Endothelial cell of umbilical vein (primary cell): Measurements from ENCODE around the gene MPP4. TPM values are rescaled to one million over a fixed set of nuclear protein-coding genes. Genes with fewer than 3 reads are reported as not detected.

Experiments
- BruUV-seq: library from RNA; stranded (reverse); fragments of 400-500 nt; replicated peaks from 2 replicates; lab custom pipeline; 2021; lab: Mats Ljungman, UMichigan
- CTCF ChIA-PET: fragments of 300-600, 350-600 bp; sonication (Branson Sonifier 250); formaldehyde crosslinking; loops from one replicate; lab custom pipeline; 2021; ENCODE audit warnings: antibody characterized with exemption, inconsistent platforms; lab: Charles Lee
- POLR2A ChIA-PET: fragments of 300-600, 350-600 bp; sonication (Branson Sonifier 250); formaldehyde crosslinking; loops from one replicate; lab custom pipeline; 2021; ENCODE audit warnings: antibody characterized with exemption, inconsistent platforms; lab: Charles Lee
- DNase-seq: peaks from one replicate; pipeline ENCODE4 v3.0.0-alpha.2; 2011; ENCODE audit warnings: low read depth, low spot score
- FAIRE-seq: peaks from 2 replicates; lab custom pipeline; 2011; peaks lifted over from hg19 to GRCh38; lab: Jason Lieb, UNC
- H2AFZ ChIP-seq: 2 replicates; pipeline ENCODE4 v1.6.0; 2012; ENCODE audit warnings: low read depth, low read length, control low read depth, inconsistent platforms
- H3K27ac ChIP-seq: 2 replicates; pipeline ENCODE4 v1.5.1; 2011; ENCODE audit warnings: low read depth, mild to moderate bottlenecking, control low read depth, low read length, moderate library complexity; ENCODE audit not compliant: insufficient read depth
- H3K27me3 ChIP-seq, 2 experiments: 2 replicates each; pipeline versions ENCODE4 v1.6.0 to v1.6.1; 2011; ENCODE audit warnings: low read length in 2 of 2, mixed read lengths in 1 of 2; ENCODE audit not compliant: control insufficient read depth in 2 of 2, insufficient read depth in 2 of 2
- H3K36me3 ChIP-seq, 2 experiments: 2 replicates in 1 of 2; 3 replicates in 1 of 2; pipeline ENCODE4 v1.5.1; 2011; ENCODE audit warnings: low read length in 2 of 2, mild to moderate bottlenecking in 1 of 2, moderate library complexity in 1 of 2; ENCODE audit not compliant: control insufficient read depth in 2 of 2, insufficient read depth in 2 of 2; ENCODE audit errors: extremely low read depth in 1 of 2
- H3K4me1 ChIP-seq: 3 replicates; pipeline ENCODE4 v1.5.1; 2011; ENCODE audit warnings: mild to moderate bottlenecking, low read length; ENCODE audit not compliant: control insufficient read depth, insufficient read depth; ENCODE audit errors: extremely low read depth
- H3K4me2 ChIP-seq: 2 replicates; pipeline ENCODE4 v1.6.1; 2011; ENCODE audit warnings: low read length, control low read depth, mixed read lengths; ENCODE audit not compliant: insufficient read depth
- H3K4me3 ChIP-seq, 3 experiments: fragments of 200-600 bp in 1 of 3; sonication (generic), shearing (Covaris generic) in 1 of 3; replicated peaks in 1 of 3; 2 replicates each; pipeline ENCODE4 v1.5.1; 2011 to 2016; ENCODE audit warnings: control low read depth in 3 of 3, low read length in 3 of 3, mild to moderate bottlenecking in 2 of 3, inconsistent platforms in 1 of 3, low read depth in 1 of 3, moderate library complexity in 1 of 3; ENCODE audit not compliant: insufficient read depth in 1 of 3
- H3K79me2 ChIP-seq: 2 replicates; pipeline ENCODE4 v1.6.0; 2012; ENCODE audit warnings: low read length, inconsistent platforms; ENCODE audit not compliant: control insufficient read depth, insufficient read depth
- H3K9ac ChIP-seq: replicated peaks from 2 replicates; pipeline ENCODE3; 2011; ENCODE audit warnings: low read length, control low read depth; ENCODE audit not compliant: insufficient read depth; ENCODE audit errors: extremely low read depth
- H3K9me1 ChIP-seq: replicated peaks from 3 replicates; pipeline ENCODE4 v1.6.0; 2011; ENCODE audit warnings: mild to moderate bottlenecking, low read length; ENCODE audit not compliant: control insufficient read depth, insufficient read depth; ENCODE audit errors: extremely low read depth
- H3K9me3 ChIP-seq: replicated peaks from 2 replicates; pipeline ENCODE4 v1.5.1; 2012; ENCODE audit warnings: low read length, inconsistent platforms; ENCODE audit not compliant: control insufficient read depth, insufficient read depth
- H4K20me1 ChIP-seq: replicated peaks from 2 replicates; pipeline ENCODE3; 2011; ENCODE audit warnings: mild to moderate bottlenecking, low read length; ENCODE audit not compliant: control insufficient read depth, insufficient read depth; ENCODE audit errors: extremely low read depth
- EZH2 ChIP-seq: IDR thresholded peaks from 2 replicates; pipeline ENCODE4 v1.6.1; 2012; ENCODE audit warnings: borderline replicate concordance, low read depth, mild to moderate bottlenecking, moderate library complexity, low read length, inconsistent platforms; ENCODE audit not compliant: severe bottlenecking
- FOS ChIP-seq: IDR thresholded peaks from 2 replicates; pipeline ENCODE4 v1.6.1; 2011; ENCODE audit warnings: mild to moderate bottlenecking, low read length, moderate library complexity, borderline replicate concordance; ENCODE audit not compliant: insufficient read depth
- JUN ChIP-seq: IDR thresholded peaks from 2 replicates; pipeline ENCODE4 v1.6.1; 2011; ENCODE audit warnings: borderline replicate concordance, low read depth; ENCODE audit not compliant: insufficient read length, insufficient read depth
- MYC ChIP-seq: IDR thresholded peaks from one replicate; pipeline ENCODE4 v1.6.1; 2011; ENCODE audit warnings: mild to moderate bottlenecking, low read depth, low read length
- POLR2A ChIP-seq: IDR thresholded peaks from 2 replicates; pipeline ENCODE4 v1.6.1; 2012; ENCODE audit warnings: low read depth, mild to moderate bottlenecking, control low read depth, low read length
- POLR2AphosphoS5 ChIP-seq: IDR thresholded peaks from 2 replicates; pipeline ENCODE4 v1.6.1; 2012; ENCODE audit warnings: low read depth, mild to moderate bottlenecking, control low read depth, low read length, moderate library complexity; ENCODE audit not compliant: insufficient read depth
- dilution Hi-C: fragments of 300-500 bp; cut with MboI; formaldehyde crosslinking; loops from one replicate; pipeline ENCODE4 v1.15.0; 2019; ENCODE audit warnings: low sequenced_read_pairs; ENCODE audit not compliant: extremely low pct_ligation_motif_present
- intact Hi-C: fragments of 100-400 bp; cut with micrococcal nuclease; formaldehyde crosslinking; loops from one replicate; pipeline ENCODE4 v1.10.0; 2022
- polyA plus RNA-seq, 4 experiments: library from polyadenylated mRNA; depleted of rRNA in 3 of 4; stranded (reverse) in 3 of 4; unstranded in 1 of 4; fragments of >200 nt; gene quantifications; 2 replicates each; pipeline versions ENCODE4 v1.2.1 to v1.2.3, GENCODE V29; 2011 to 2012; ENCODE audit warnings: missing spikeins in 1 of 4
- total RNA-seq: library from RNA; stranded (reverse); gene quantifications from 2 replicates; pipeline ENCODE4 v1.2.3, GENCODE V29; 2021
- TF ChIP-seq, protein P1 (sequence below), 2 donors: IDR thresholded peaks; 1 replicate in 1 of 2; 2 replicates in 1 of 2; pipeline ENCODE4 v1.5.1; 2011; ENCODE audit warnings: low read length in 2 of 2, mild to moderate bottlenecking in 2 of 2, moderate library complexity in 2 of 2, control low read depth in 1 of 2, inconsistent platforms in 1 of 2, low read depth in 1 of 2; ENCODE audit not compliant: insufficient read depth in 1 of 2; ENCODE audit errors: extremely low read depth in 1 of 2
- TF ChIP-seq, protein P2 (sequence below): IDR thresholded peaks from 2 replicates; pipeline ENCODE4 v1.6.1; 2011; ENCODE audit not compliant: insufficient read depth, insufficient read length

The MPP4 gene
- total and polyA plus RNA-seq, 2 donors (not counting 3 experiments of a cell fraction or from before 2014, with no cell fraction given), result 5.6 to 7.6 TPM

DNA sequence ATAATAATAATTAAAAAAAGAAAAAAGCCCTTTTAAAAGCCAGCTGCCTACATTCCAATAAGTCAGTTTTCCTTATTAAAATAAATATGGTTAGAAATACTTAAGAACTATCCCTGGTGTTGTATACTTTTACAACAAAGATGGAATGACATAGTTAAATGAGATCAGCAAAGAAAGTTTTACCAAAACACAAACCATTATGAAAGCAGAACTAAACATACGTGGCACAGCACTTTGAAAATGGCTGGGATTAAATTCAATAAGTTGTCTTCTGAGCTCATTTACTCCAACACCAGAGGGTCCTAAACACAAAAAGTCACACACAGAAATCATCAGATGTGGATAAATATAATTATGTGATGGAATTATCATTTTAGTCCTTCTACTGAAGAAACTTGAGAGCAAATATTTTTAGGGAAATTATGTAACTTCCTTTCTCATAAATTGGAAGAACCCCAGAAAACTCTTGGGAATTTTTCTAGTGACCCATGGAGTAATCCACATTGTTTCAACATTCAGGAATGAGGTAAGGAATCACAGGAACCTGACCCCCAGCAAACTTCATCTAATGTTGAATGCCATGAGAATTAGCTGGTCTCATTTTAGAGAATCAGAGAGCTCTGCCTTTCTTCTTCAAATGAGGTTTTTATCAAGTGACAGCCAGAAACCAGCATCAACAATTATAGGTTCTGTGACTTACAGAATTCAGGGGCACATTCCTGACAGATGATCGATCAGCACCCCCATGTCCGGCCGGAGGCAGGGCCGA lies 43.6 kb downstream of the MPP4 start:
- intact Hi-C loops, result loop anchor here (1.0 kb wide), 2 partner anchors 11 to 42 kb away; partner anchors contain the start of gene TMEM237
- no peak for TF ChIP-seq MYC
- TF ChIP-seq, protein P1, sequence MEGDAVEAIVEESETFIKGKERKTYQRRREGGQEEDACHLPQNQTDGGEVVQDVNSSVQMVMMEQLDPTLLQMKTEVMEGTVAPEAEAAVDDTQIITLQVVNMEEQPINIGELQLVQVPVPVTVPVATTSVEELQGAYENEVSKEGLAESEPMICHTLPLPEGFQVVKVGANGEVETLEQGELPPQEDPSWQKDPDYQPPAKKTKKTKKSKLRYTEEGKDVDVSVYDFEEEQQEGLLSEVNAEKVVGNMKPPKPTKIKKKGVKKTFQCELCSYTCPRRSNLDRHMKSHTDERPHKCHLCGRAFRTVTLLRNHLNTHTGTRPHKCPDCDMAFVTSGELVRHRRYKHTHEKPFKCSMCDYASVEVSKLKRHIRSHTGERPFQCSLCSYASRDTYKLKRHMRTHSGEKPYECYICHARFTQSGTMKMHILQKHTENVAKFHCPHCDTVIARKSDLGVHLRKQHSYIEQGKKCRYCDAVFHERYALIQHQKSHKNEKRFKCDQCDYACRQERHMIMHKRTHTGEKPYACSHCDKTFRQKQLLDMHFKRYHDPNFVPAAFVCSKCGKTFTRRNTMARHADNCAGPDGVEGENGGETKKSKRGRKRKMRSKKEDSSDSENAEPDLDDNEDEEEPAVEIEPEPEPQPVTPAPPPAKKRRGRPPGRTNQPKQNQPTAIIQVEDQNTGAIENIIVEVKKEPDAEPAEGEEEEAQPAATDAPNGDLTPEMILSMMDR (IDR thresholded peaks at IDR 0.05; ENCODE audit: extremely low read depth in 1 of 2, insufficient read depth in 1 of 2, low read depth in 1 of 2, low read length in 2 of 2), result no peak
- TF ChIP-seq POLR2AphosphoS5, result peak; percentile 22
- peak; percentile 30 for TF ChIP-seq POLR2A
- peak; percentile 68 for TF ChIP-seq JUN
- no peak for TF ChIP-seq EZH2
- peak; percentile 6 for TF ChIP-seq FOS
- TF ChIP-seq, protein P2, sequence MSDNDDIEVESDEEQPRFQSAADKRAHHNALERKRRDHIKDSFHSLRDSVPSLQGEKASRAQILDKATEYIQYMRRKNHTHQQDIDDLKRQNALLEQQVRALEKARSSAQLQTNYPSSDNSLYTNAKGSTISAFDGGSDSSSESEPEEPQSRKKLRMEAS, result no peak
- TSS peak; percentile 65 for BruUV-seq
- FAIRE-seq (peak; percentile 69), DNase-seq (peak; percentile 89)
- Histone ChIP-seq H3K27me3 (no peaks in the 10 kb centered on the region), H3K36me3 (no peaks in the 10 kb centered on the region), H3K9ac (peak overlapping the region; percentile 66), H3K79me2 (no peaks in the 10 kb centered on the region), H2AFZ (peak overlapping the region; percentile 3), H3K4me2 (peak overlapping the region; percentile 78), H4K20me1 (no peaks in the 10 kb centered on the region), H3K9me3 (no peaks in the 10 kb centered on the region), H3K9me1 (no peaks in the 10 kb centered on the region), H3K4me3 (peak overlapping the region in 1 of 3 experiments; percentile 24), H3K27ac (peak overlapping the region; percentile 94), H3K4me1 (peaks cover 31% of the 10 kb centered on the region)
- POLR2A ChIA-PET, result interaction anchor here (1.0 kb wide), 1 partner anchor 44 kb away, joined by 4 read pairs; the partner anchor contains the start of gene MPP4
- dilution Hi-C loops, result no loop called here
- CTCF ChIA-PET, result interaction anchor here (0.9 to 2.5 kb wide), 7 partner anchors 9 to 58 kb away, joined by 3 to 10 read pairs (median 3); partner anchors contain the start of gene MPP4
